Measurements from ENCODE around the gene GPHA2.

The GPHA2 gene

GRCh38 chr11:64910451-64911093, 25.1 kb downstream of the GPHA2 start:
- DNase-seq (ENCODE audit: low read depth in 2 of 2) = no peak

- DNase-seq (ENCODE audit: low read depth in 2 of 2) = no peak
Observed at GRCh38 chr11:64909653-64910343, 25.9 kb downstream of the GPHA2 start.

GRCh38 chr11:64908766-64909165, 26.9 kb downstream of the GPHA2 start:
- no peak for DNase-seq (ENCODE audit: low read depth in 2 of 2)

- DNase-seq (ENCODE audit: low read depth in 2 of 2) = no peak
Observed at GRCh38 chr11:64906314-64906635, 29.4 kb downstream of the GPHA2 start.

GRCh38 chr11:64905516-64906313, 30.0 kb downstream of the GPHA2 start:
- no peak for DNase-seq (ENCODE audit: low read depth in 2 of 2)

GRCh38 chr11:64903291-64903833, 32.3 kb downstream of the GPHA2 start:
- no peak for DNase-seq (ENCODE audit: low read depth in 2 of 2)

GRCh38 chr11:64902102-64902900, 33.4 kb downstream of the GPHA2 start:
- DNase-seq (ENCODE audit: low read depth in 2 of 2) = no peak

- DNase-seq (ENCODE audit: low read depth in 2 of 2) = no peak
Observed at GRCh38 chr11:64900774-64901173, 34.9 kb downstream of the GPHA2 start.

- DNase-seq (ENCODE audit: low read depth in 2 of 2) = peak; percentile 62 to 67
Observed at GRCh38 chr11:64900263-64900678, 35.4 kb downstream of the GPHA2 start.

GRCh38 chr11:64898541-64898940, 37.2 kb downstream of the GPHA2 start:
- DNase-seq (ENCODE audit: low read depth in 2 of 2) = no peak

- DNase-seq (ENCODE audit: low read depth in 2 of 2) = no peak
Observed at GRCh38 chr11:64898076-64898445, 37.6 kb downstream of the GPHA2 start.

- no peak for DNase-seq (ENCODE audit: low read depth in 2 of 2)
Observed at GRCh38 chr11:64897381-64898075, 38.2 kb downstream of the GPHA2 start.

GRCh38 chr11:64896448-64897022, 39.2 kb downstream of the GPHA2 start:
- DNase-seq (ENCODE audit: low read depth in 2 of 2) = no peak

GRCh38 chr11:64894812-64895452, 40.8 kb downstream of the GPHA2 start:
- no peak for DNase-seq (ENCODE audit: low read depth in 2 of 2)

- peak; percentile 83 to 91 for DNase-seq (ENCODE audit: low read depth in 2 of 2)
Observed at GRCh38 chr11:64894070-64894811, 41.5 kb downstream of the GPHA2 start.

GRCh38 chr11:64893194-64894069, 42.3 kb downstream of the GPHA2 start:
- no peak for DNase-seq (ENCODE audit: low read depth in 2 of 2)

- no peak for DNase-seq (ENCODE audit: low read depth in 2 of 2)
Observed at GRCh38 chr11:64892838-64893193, 42.9 kb downstream of the GPHA2 start.

- no peak for DNase-seq (ENCODE audit: low read depth in 2 of 2)
Observed at GRCh38 chr11:64892411-64892831, 43.3 kb downstream of the GPHA2 start.

- no peak for DNase-seq (ENCODE audit: low read depth in 2 of 2)
Observed at GRCh38 chr11:64891880-64892279, 43.8 kb downstream of the GPHA2 start.

All from stimulated activated CD4-positive, alpha-beta T cell treated with anti-CD3 and anti-CD28 coated beads, Interleukin-15, amount 100 ng/mL, for 48 hours (primary cell).